Measurements from ENCODE around the gene SLC5A9.

DNA sequence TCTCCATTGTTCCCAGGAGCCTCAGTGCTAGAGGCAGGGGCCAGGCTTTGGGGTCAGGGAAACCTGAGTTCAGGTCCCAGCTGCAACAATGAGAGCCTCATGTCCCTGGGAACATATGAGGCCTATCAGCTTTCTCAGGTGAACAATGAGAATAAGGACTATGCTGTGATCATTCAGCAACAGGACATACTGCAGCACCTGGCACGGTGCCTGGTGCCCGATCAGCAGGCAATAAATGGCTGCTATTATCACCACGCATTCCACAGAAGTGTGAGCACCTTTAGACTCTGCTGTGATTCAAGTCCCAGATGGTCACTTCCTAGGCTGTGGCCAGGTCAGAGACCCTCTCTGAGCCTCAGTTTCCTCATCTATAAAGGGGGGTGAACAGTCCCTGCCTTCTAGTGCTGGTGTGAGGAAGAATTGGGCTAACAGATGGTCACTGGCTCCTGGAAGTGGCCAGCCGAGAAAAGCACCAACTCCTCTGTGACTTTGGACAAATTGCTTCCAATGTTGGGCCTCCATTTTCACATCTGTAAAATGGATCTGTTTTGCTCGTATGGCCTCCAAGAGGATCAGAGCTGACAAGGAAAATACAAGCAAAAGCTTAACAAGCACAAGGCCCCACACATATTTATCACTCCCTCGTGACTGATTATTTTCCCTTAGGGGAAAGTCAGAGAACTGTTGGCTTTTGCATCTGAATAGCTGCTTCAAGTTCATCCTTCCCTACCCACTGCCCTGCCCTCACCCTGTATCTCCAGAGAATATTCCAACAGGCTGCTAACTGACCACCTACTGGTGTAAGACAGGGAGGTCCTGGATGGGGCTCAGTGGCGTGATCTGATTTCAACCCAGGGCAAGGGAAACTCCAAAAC, 1.1 kb downstream of the SLC5A9 start:
- TF ChIP-seq, protein P1, sequence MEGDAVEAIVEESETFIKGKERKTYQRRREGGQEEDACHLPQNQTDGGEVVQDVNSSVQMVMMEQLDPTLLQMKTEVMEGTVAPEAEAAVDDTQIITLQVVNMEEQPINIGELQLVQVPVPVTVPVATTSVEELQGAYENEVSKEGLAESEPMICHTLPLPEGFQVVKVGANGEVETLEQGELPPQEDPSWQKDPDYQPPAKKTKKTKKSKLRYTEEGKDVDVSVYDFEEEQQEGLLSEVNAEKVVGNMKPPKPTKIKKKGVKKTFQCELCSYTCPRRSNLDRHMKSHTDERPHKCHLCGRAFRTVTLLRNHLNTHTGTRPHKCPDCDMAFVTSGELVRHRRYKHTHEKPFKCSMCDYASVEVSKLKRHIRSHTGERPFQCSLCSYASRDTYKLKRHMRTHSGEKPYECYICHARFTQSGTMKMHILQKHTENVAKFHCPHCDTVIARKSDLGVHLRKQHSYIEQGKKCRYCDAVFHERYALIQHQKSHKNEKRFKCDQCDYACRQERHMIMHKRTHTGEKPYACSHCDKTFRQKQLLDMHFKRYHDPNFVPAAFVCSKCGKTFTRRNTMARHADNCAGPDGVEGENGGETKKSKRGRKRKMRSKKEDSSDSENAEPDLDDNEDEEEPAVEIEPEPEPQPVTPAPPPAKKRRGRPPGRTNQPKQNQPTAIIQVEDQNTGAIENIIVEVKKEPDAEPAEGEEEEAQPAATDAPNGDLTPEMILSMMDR (IDR thresholded peaks at IDR 0.05), result no peak
- TF ChIP-seq POLR2A (IDR thresholded peaks at IDR 0.05), result no peak

Measured in testis (tissue), 2 donors.